Endothelial cell of umbilical vein (primary cell): Measurements from ENCODE around the gene CNN1.

Source experiments
- CTCF ChIP-seq, 2 donors: IDR thresholded peaks; 1 replicate in 1 of 2; 2 replicates in 1 of 2; pipeline ENCODE4 v1.5.1; 2011; ENCODE audit warnings: low read length in 2 of 2, mild to moderate bottlenecking in 2 of 2, moderate library complexity in 2 of 2, control low read depth in 1 of 2, inconsistent platforms in 1 of 2, low read depth in 1 of 2; ENCODE audit not compliant: insufficient read depth in 1 of 2; ENCODE audit errors: extremely low read depth in 1 of 2
- EZH2 ChIP-seq: IDR thresholded peaks from 2 replicates; pipeline ENCODE4 v1.6.1; 2012; ENCODE audit warnings: borderline replicate concordance, low read depth, mild to moderate bottlenecking, moderate library complexity, low read length, inconsistent platforms; ENCODE audit not compliant: severe bottlenecking
- GATA2 ChIP-seq: IDR thresholded peaks from 2 replicates; pipeline ENCODE4 v1.7.0; 2011; ENCODE audit warnings: low read depth, mild to moderate bottlenecking, moderate library complexity, mixed read lengths, low read length; ENCODE audit not compliant: insufficient read length, insufficient read depth
- JUN ChIP-seq: IDR thresholded peaks from 2 replicates; pipeline ENCODE4 v1.6.1; 2011; ENCODE audit warnings: borderline replicate concordance, low read depth; ENCODE audit not compliant: insufficient read length, insufficient read depth
- MAX ChIP-seq: IDR thresholded peaks from 2 replicates; pipeline ENCODE4 v1.6.1; 2011; ENCODE audit not compliant: insufficient read depth, insufficient read length
- MYC ChIP-seq: IDR thresholded peaks from one replicate; pipeline ENCODE4 v1.6.1; 2011; ENCODE audit warnings: mild to moderate bottlenecking, low read depth, low read length
- POLR2A ChIP-seq: IDR thresholded peaks from 2 replicates; pipeline ENCODE4 v1.6.1; 2012; ENCODE audit warnings: low read depth, mild to moderate bottlenecking, control low read depth, low read length
- POLR2AphosphoS5 ChIP-seq: IDR thresholded peaks from 2 replicates; pipeline ENCODE4 v1.6.1; 2012; ENCODE audit warnings: low read depth, mild to moderate bottlenecking, control low read depth, low read length, moderate library complexity; ENCODE audit not compliant: insufficient read depth

- TF ChIP-seq POLR2A (no peak), CTCF (IDR thresholded peaks at IDR 0.05; ENCODE audit: extremely low read depth in 1 of 2, insufficient read depth in 1 of 2, low read depth in 1 of 2, low read length in 2 of 2) (no peak), JUN (no peak), MAX (no peak), POLR2AphosphoS5 (no peak), EZH2 (no peak), MYC (no peak), GATA2 (no peak)
Observed at GRCh38 chr19:11578258-11579142, 39.8 kb downstream of the CNN1 start.
